Cardiac fibroblast (primary cell): ENCODE results near the gene TES.

Experiments used
- DNase-seq, 2 donors: peaks; one replicate each; pipeline versions ENCODE4 v3.0.0 to v3.0.0-alpha.2; 2010; ENCODE audit warnings: low read depth in 2 of 2
- H3K4me3 ChIP-seq, 2 donors: replicated peaks in 1 of 2; 1 replicate in 1 of 2; 2 replicates in 1 of 2; pipeline ENCODE4 v1.5.1; 2011; ENCODE audit warnings: low read depth in 2 of 2, low read length in 2 of 2, mild to moderate bottlenecking in 2 of 2, moderate library complexity in 1 of 2
- TF ChIP-seq, protein P1 (sequence below): IDR thresholded peaks from one replicate; pipeline ENCODE4 v1.5.1; 2011; ENCODE audit warnings: low read depth, mild to moderate bottlenecking, low read length, inconsistent platforms

TES gene

DNA sequence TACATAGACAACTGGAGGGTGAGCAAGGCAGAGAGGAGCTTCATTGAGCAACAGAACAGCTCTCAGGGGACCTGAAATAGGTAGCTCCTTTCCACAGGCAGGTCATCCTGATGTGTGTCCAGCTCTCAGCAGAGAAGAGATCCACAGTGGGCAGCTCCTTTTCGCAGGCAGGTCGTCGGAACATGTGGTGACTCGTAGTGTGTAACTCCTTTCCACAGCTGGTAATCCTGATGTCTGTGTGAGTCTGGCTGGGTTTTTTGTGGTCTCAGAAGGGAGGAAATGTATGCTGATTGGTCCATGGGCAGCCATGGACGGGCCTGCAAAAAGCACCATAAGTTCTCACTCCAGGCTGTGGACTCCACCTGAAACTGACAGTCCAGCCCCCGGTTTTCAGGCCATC, 24.4 kb upstream of the TES start:
- DNase-seq = peak in 1 of 2 donors; percentile 60
- TF ChIP-seq, protein P1, sequence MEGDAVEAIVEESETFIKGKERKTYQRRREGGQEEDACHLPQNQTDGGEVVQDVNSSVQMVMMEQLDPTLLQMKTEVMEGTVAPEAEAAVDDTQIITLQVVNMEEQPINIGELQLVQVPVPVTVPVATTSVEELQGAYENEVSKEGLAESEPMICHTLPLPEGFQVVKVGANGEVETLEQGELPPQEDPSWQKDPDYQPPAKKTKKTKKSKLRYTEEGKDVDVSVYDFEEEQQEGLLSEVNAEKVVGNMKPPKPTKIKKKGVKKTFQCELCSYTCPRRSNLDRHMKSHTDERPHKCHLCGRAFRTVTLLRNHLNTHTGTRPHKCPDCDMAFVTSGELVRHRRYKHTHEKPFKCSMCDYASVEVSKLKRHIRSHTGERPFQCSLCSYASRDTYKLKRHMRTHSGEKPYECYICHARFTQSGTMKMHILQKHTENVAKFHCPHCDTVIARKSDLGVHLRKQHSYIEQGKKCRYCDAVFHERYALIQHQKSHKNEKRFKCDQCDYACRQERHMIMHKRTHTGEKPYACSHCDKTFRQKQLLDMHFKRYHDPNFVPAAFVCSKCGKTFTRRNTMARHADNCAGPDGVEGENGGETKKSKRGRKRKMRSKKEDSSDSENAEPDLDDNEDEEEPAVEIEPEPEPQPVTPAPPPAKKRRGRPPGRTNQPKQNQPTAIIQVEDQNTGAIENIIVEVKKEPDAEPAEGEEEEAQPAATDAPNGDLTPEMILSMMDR = no peak
- no peak overlapping the region for H3K4me3 ChIP-seq

DNA sequence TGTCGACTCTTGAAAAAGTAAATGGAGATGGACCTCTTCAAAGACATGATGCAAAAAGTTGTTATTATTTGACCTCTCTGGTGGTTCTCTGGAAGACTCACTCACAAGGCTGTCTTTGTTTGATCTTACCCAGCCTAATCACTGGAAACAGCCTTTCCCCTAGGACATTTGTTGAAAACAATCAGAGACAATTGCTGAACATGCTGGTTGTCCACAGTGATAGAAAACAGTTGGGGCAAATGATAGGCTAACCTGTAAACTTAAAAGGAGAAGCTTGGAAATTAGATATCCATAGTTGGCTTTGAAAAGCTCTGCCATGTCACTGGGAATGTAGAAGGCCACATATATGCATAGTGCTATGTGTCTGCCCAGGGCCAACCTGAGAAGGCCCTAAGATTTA, 22.9 kb upstream of the TES start:
- DNase-seq = no peak
- TF ChIP-seq, protein P1 = no peak
- no peak overlapping the region for H3K4me3 ChIP-seq

DNA sequence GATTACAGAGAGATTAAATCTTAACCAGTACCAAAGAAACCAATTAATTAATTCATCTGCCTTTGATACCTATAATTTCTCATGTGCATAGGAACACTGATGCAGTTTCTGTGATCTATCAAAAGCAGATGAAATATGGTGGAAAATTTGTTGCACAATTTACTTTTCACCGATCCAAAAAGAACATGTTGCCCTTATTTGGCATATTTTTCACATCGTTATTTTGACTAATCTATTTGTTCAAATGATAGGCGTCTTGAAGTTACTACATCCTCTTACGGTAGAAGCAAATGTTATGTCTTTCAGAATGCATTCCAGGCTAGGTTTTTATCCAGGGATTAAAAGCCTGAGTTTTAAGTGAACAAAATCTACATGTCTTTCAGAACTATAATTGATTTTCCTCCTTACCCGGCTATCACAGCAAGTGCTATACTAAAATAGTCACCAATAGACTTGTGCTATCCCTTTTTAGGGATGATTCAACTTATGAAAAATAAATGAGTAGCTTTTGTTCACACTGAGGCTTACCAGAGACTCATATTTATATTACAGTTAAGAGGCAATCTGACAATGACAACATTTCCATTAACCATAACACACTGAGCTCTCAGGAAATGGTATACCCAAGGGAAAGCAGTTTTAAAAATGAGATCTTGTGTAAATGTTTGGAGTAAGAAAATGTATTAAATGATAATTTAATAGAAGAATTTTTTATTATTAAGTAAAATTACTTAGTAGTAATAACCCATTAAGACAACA, 16.8 kb upstream of the TES start:
- DNase-seq = peak in 1 of 2 donors; percentile 49
- TF ChIP-seq, protein P1 = no peak

DNA sequence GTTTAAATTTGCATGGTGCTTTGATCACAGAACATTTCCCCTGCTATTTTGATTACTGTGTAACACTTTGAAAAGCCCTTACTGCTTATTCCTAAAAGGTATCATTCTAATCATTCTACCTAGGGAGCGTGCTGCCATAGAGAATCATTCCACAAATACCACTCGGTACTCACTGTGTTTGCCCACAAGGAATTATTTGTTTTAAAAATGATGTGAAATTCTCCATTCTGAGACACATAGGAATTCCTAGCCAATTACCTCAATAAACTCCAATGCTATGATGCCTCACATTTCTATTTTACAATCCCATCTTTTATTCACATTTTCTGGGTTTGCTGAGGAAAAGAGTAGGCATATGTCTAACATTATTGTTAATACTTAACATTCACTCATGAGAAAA, 16.2 kb upstream of the TES start:
- H3K4me3 ChIP-seq = no peak overlapping the region
- TF ChIP-seq, protein P1 = no peak
- DNase-seq = peak in 1 of 2 donors; percentile 50

More for the DNA sequence above, 16.8 kb upstream of the TES start:
- H3K4me3 ChIP-seq = no peak overlapping the region

DNA sequence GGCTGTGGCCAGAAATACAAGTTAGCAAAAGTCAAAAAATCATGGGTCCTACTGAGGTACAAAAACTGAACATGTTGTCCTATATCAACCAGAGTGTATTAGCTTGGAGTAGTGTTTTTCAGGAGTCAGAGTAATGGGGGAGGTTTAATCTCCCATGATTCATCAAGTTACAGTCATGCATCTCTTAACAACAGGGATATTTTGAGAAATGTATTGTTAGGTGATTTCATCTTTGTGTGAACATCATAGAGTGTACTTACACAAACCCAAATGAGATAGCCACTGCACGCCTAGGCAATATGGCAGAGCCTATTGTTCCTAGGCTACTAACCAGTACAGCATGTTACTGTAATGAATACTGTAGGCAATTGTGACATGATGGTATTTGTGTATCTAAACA, 14.9 kb upstream of the TES start:
- peak; percentile 29 to 92 for DNase-seq
- TF ChIP-seq, protein P1 = no peak
- H3K4me3 ChIP-seq = no peak overlapping the region

DNA sequence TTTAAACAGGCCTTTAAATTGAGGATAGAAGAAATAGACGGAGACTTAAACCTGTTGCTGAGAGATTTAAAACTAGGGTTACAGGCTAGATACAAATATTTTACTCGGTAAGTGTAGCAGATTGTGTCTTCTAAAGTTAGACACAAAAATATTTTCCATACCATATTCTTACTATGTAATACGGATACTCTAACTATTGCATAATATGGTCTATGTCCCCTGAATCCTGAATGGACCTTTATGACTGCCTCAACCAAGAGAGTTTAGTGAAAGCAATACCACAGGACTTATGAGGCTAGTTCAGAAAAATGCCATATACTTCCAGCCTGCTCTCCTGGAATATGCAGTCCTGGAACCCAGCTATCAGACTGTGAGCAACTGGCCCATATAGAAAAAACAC, 13.4 kb upstream of the TES start:
- TF ChIP-seq, protein P1 = no peak
- no peak for DNase-seq
- H3K4me3 ChIP-seq = no peak overlapping the region

DNA sequence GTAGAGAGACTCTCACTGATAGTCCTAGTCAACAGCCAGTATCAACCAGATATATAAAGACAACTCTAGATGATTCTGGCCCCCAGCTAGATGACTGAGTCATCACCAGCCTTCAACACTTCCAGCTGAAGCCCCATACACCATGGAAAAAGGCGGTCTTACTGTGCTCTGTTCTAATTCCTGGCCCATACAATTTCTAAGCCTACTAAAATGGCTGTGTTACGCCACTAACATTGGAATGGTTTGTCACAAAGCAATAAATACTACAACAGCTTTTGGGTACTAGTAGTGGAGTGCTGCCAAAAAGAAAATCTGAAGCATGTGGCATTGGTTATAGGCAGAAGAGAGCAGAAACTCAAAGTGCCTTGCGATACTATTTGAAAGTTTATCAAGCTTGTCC, 13.0 kb upstream of the TES start:
- DNase-seq = peak in 1 of 2 donors; percentile 26
- TF ChIP-seq, protein P1 = no peak
- no peak overlapping the region for H3K4me3 ChIP-seq
